ENCODE measurements around the gene PNMA5. TPM values are rescaled to one million over a fixed set of nuclear protein-coding genes. Genes with fewer than 3 reads are reported as not detected.

PNMA5 gene
- total RNA-seq, 8 experiments from 2014 or later = 0.05 to 1.3 (median 0.28) TPM; not detected in 2

- Histone ChIP-seq H3K27ac (no peak overlapping the region), H3K4me1 (replicated peaks in 1 of 2) (no peaks in the 10 kb centered on the region), H3K4me3 (no peak overlapping the region)
- 20 to 80% (median 63%) methylated on average over 1 to 3 of the region's 4 CpGs; no CpG with 5 or more reads in 6 of the 10 experiments for WGBS, 10 experiments
- ATAC-seq (replicated peaks in 6 of 8) = no peak
- in situ Hi-C loops (cut with MboI; ENCODE audit: low pct_unique_long_range_greater_than_20kb in 2 of 9, low sequenced_read_pairs in 9 of 9, unreplicated experiment in 9 of 9) = no loop called here
These were observed 44.8 kb downstream of the PNMA5 start for GRCh38 chrX:152949114-152949513.

- H3K4me1 ChIP-seq (replicated peaks in 1 of 2) = peaks cover 0 to 4% of the 10 kb centered on the region in 2 donors
- no peak for ATAC-seq (replicated peaks in 6 of 8)
- no peak overlapping the region for H3K27ac ChIP-seq
- H3K4me3 ChIP-seq = no peak overlapping the region
- in situ Hi-C loops (cut with MboI; ENCODE audit: low pct_unique_long_range_greater_than_20kb in 2 of 9, low sequenced_read_pairs in 9 of 9, unreplicated experiment in 9 of 9) = no loop called here
- WGBS, 10 experiments = 60% methylated on average over 1 of the region's 6 CpGs; no CpG with 5 or more reads in 9 of the 10 experiments
These were observed 47.2 kb downstream of the PNMA5 start for GRCh38 chrX:152946681-152947080.

- Histone ChIP-seq H3K4me3 (no peak overlapping the region), H3K4me1 (replicated peaks in 1 of 2) (peaks cover 5 to 7% of the 10 kb centered on the region in 2 donors), H3K27ac (no peak overlapping the region)
- no peak for ATAC-seq (replicated peaks in 6 of 8)
- in situ Hi-C loops (cut with MboI; ENCODE audit: low pct_unique_long_range_greater_than_20kb in 2 of 9, low sequenced_read_pairs in 9 of 9, unreplicated experiment in 9 of 9) = no loop called here
- 49 to 80% methylated on average over 1 to 7 of the region's 11 CpGs; no CpG with 5 or more reads in 8 of the 10 experiments for WGBS, 10 experiments
These were observed 48.6 kb downstream of the PNMA5 start for GRCh38 chrX:152945021-152945979.

GRCh38 chrX:152943826-152944225, 50.1 kb downstream of the PNMA5 start:
- no CpG with 5 or more reads among the region's 1 CpG for WGBS, 10 experiments
- Histone ChIP-seq H3K27ac (no peak overlapping the region), H3K4me3 (no peak overlapping the region), H3K4me1 (replicated peaks in 1 of 2) (peaks cover 5 to 7% of the 10 kb centered on the region in 2 donors)
- in situ Hi-C loops (cut with MboI; ENCODE audit: low pct_unique_long_range_greater_than_20kb in 2 of 9, low sequenced_read_pairs in 9 of 9, unreplicated experiment in 9 of 9) = no loop called here
- no peak for ATAC-seq (replicated peaks in 6 of 8)

DNA sequence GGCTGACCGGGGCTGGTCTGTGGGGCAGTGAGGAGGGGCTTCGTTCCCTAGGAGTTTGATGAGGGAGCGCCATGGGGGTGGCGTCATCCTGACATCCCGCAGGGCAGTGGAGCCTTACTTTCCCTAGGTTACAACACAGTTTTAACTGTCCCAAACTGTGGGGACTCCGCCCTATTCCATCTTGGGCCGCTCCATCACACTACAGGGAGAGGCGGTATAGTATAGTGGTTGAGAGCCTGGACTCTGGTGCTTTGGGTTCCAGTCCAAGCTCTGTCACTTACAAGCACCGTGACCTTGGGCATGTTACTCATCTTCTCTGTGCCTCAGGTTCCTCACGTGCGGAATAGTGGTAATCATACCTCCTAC, 51.9 kb downstream of the PNMA5 start:
- Histone ChIP-seq H3K4me3 (peak overlapping the region; percentile 32 to 47 (median 45)), H3K27ac (peak overlapping the region in 1 of 2 donors; percentile 90), H3K4me1 (replicated peaks in 1 of 2) (peaks cover 5 to 7% of the 10 kb centered on the region in 2 donors)
- WGBS, 10 experiments = 44% methylated on average over 2 of the region's 11 CpGs; no CpG with 5 or more reads in 9 of the 10 experiments
- peak in 3 of 8 experiments; percentile 38 to 71 (median 61) for ATAC-seq (replicated peaks in 6 of 8)
- in situ Hi-C loops (cut with MboI; ENCODE audit: low pct_unique_long_range_greater_than_20kb in 2 of 9, low sequenced_read_pairs in 9 of 9, unreplicated experiment in 9 of 9) = no loop called here

DNA sequence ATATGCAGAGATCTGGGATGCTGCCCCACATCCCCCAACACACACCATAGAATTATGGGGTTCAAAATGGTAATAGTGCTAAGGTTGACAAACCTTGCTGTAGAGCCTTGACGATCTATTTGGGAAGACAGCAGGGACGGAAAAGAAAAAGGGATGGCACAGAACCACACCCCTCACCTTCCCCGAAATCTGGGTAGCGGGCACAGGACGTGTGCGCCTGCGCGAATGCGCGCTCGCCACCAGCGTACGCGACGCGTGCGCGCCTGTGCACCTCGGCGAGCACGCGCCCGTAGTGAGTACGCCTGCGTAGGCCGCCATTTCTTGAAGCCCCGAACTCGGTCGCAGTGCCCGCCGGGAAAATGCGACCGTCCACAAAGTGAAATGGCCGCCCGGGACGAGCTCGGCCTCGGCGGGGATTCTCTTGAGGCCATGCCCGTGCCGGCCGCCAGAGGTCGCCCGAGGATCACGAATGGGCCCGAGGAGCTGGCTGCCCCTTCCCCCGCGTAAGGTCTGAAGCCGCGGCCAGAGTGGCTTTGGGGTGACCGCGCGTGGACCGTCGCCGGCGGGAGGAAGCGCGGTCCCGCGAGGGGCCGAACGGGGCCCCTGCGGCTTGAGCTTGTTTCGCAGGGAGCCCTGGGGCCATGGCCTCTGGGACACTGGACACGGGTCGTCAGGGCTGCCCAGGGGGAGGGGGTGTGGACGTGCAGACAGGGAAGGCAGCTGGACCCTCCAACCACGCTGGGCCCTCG, 52.4 kb downstream of the PNMA5 start:
- Histone ChIP-seq H3K27ac (peak overlapping the region; percentile 75 to 90), H3K4me3 (peak overlapping the region; percentile 47 to 64 (median 48)), H3K4me1 (replicated peaks in 1 of 2) (peaks cover 5 to 7% of the 10 kb centered on the region in 2 donors)
- peak; percentile 86 to 97 (median 94) for ATAC-seq (replicated peaks in 6 of 8)
- 0 to 20% (median 0%) methylated on average over 1 to 4 of the region's 70 CpGs; no CpG with 5 or more reads in 7 of the 10 experiments for WGBS, 10 experiments
- in situ Hi-C loops (cut with MboI; ENCODE audit: low pct_unique_long_range_greater_than_20kb in 2 of 9, low sequenced_read_pairs in 9 of 9, unreplicated experiment in 9 of 9) = no loop called here

Other genes with a start within 250 kb of the PNMA5 start
- 1 to 10 TPM in 1 of 8 experiments, under 1 TPM in 4, not detected in 3; 0.05 to 2.4 (median 0.42) TPM for gene MAGEA2, start 240.3 kb downstream of the PNMA5 start, total RNA-seq
- 1 to 10 TPM in 1 of 8 experiments, not detected in 7; 4.6 TPM for gene CSAG3, start 234.9 kb downstream of the PNMA5 start, total RNA-seq
- gene MAGEA6, start 224.4 kb downstream of the PNMA5 start, total RNA-seq = under 1 TPM in 3 of 8 experiments, not detected in 5; 0.05 to 0.43 (median 0.19) TPM
- gene CETN2, start 163.4 kb downstream of the PNMA5 start, total RNA-seq = 100 to 1,000 TPM in 1 of 8 experiments, 10 to 100 TPM in 7; 29.2 to 175 (median 54.8) TPM
- gene NSDHL, start 163.1 kb downstream of the PNMA5 start, total RNA-seq = 10 to 100 TPM; 10.2 to 38.9 (median 20.6) TPM
- 1 to 10 TPM; 1.1 to 5.1 (median 2.1) TPM for gene ZNF185, start 96.0 kb downstream of the PNMA5 start, total RNA-seq
- 1 to 10 TPM in 6 of 8 experiments, under 1 TPM in 1, not detected in 1; 0.91 to 8.6 (median 7.1) TPM for gene PNMA3, start 62.4 kb upstream of the PNMA5 start, total RNA-seq
- 10 to 100 TPM in 3 of 8 experiments, 1 to 10 TPM in 5; 2.0 to 11.0 (median 8.3) TPM for gene PNMA6A, start 78.3 kb upstream of the PNMA5 start, total RNA-seq
- under 1 TPM in 2 of 8 experiments, not detected in 6; 0.14 to 0.19 TPM for gene MAGEA1, start 185.2 kb upstream of the PNMA5 start, total RNA-seq